ENCODE data around the gene PRKCA.

PRKCA gene

DNA sequence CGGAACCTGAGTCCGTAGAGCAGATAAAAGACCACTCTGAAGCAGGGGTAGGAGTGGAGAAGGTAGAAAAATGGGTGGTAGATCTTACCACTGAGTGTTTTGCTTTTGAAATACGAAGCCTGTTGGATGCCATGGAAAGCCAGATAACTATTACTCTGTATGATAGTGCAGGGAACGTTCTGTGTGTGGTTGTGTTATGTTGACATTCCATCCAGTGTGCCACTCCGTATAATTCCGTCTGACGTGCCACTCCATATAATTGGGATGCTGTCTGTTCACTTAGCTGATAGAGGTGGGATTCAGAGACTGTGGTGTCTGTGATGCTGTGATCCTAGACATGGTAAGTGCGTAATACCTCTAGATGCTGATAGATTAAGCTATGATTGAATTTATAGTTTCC lies 269.3 kb downstream of the PRKCA start:
- Histone ChIP-seq H3K9me2 (replicated peaks; ENCODE audit: low read depth, low read length) (no peaks in the 10 kb centered on the region), H4K20me1 (ENCODE audit: insufficient read depth, low read length, poor library complexity, severe bottlenecking) (no peaks in the 10 kb centered on the region), H2AFZ (ENCODE audit: low read length) (no peak overlapping the region), H3K4me2 (ENCODE audit: low read depth, low read length, poor library complexity, severe bottlenecking) (no peak overlapping the region), H3F3A (ENCODE audit: low read depth) (no peaks in the 10 kb centered on the region), H3K36me3 (ENCODE audit: insufficient read depth, low read length) (no peaks in the 10 kb centered on the region), H3K27me3 (ENCODE audit: insufficient read depth, low read length, poor library complexity, severe bottlenecking) (no peaks in the 10 kb centered on the region), H3K4me1 (ENCODE audit: insufficient read depth, low read length, poor library complexity, severe bottlenecking) (no peaks in the 10 kb centered on the region), H3K79me2 (ENCODE audit: insufficient read depth, low read length) (no peaks in the 10 kb centered on the region), H3K4me3 (ENCODE audit: low read length, poor library complexity, severe bottlenecking) (no peak overlapping the region), H3K9ac (ENCODE audit: low read depth, low read length, poor library complexity, severe bottlenecking) (no peak overlapping the region), H3K9me3 (ENCODE audit: insufficient read depth, low read depth, low read length) (no peaks in the 10 kb centered on the region)
- TF ChIP-seq, protein P1, sequence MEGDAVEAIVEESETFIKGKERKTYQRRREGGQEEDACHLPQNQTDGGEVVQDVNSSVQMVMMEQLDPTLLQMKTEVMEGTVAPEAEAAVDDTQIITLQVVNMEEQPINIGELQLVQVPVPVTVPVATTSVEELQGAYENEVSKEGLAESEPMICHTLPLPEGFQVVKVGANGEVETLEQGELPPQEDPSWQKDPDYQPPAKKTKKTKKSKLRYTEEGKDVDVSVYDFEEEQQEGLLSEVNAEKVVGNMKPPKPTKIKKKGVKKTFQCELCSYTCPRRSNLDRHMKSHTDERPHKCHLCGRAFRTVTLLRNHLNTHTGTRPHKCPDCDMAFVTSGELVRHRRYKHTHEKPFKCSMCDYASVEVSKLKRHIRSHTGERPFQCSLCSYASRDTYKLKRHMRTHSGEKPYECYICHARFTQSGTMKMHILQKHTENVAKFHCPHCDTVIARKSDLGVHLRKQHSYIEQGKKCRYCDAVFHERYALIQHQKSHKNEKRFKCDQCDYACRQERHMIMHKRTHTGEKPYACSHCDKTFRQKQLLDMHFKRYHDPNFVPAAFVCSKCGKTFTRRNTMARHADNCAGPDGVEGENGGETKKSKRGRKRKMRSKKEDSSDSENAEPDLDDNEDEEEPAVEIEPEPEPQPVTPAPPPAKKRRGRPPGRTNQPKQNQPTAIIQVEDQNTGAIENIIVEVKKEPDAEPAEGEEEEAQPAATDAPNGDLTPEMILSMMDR (conservative IDR thresholded peaks at IDR 0.05; ENCODE audit: low read length): no peak
- TF ChIP-seq EZH2phosphoT487 (IDR thresholded peaks at IDR 0.05; ENCODE audit: borderline replicate concordance): no peak

DNA sequence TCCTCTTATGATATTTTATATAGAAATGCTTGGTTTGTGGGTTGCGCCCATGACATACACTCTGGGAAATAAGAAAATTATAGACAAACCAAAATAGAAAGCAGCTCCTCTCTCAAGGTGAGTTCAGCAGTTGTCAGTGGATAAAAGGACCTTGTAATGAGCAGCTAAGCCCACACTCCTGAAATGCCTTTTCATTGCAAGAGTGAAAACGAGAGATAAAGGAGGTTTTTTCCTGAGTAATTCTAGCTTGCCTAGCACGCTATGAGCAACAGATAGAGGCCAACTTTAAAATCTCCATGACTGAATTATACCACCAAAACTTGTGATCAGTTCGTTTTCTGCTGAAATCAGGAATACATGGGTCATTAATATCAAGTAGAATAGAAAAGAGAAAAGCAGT lies 270.7 kb downstream of the PRKCA start:
- TF ChIP-seq, protein P1 (conservative IDR thresholded peaks at IDR 0.05; ENCODE audit: low read length): no peak
- no peak for TF ChIP-seq EZH2phosphoT487 (IDR thresholded peaks at IDR 0.05; ENCODE audit: borderline replicate concordance)
- Histone ChIP-seq H3K9me3 (ENCODE audit: insufficient read depth, low read depth, low read length) (no peaks in the 10 kb centered on the region), H3K4me1 (ENCODE audit: insufficient read depth, low read length, poor library complexity, severe bottlenecking) (no peaks in the 10 kb centered on the region), H3K27me3 (ENCODE audit: insufficient read depth, low read length, poor library complexity, severe bottlenecking) (no peaks in the 10 kb centered on the region), H2AFZ (ENCODE audit: low read length) (no peak overlapping the region), H3K4me3 (ENCODE audit: low read length, poor library complexity, severe bottlenecking) (no peak overlapping the region), H3K4me2 (ENCODE audit: low read depth, low read length, poor library complexity, severe bottlenecking) (no peak overlapping the region), H3F3A (ENCODE audit: low read depth) (no peaks in the 10 kb centered on the region), H3K36me3 (ENCODE audit: insufficient read depth, low read length) (no peaks in the 10 kb centered on the region), H4K20me1 (ENCODE audit: insufficient read depth, low read length, poor library complexity, severe bottlenecking) (no peaks in the 10 kb centered on the region), H3K9ac (ENCODE audit: low read depth, low read length, poor library complexity, severe bottlenecking) (no peak overlapping the region), H3K9me2 (replicated peaks; ENCODE audit: low read depth, low read length) (no peaks in the 10 kb centered on the region), H3K79me2 (ENCODE audit: insufficient read depth, low read length) (no peaks in the 10 kb centered on the region)

DNA sequence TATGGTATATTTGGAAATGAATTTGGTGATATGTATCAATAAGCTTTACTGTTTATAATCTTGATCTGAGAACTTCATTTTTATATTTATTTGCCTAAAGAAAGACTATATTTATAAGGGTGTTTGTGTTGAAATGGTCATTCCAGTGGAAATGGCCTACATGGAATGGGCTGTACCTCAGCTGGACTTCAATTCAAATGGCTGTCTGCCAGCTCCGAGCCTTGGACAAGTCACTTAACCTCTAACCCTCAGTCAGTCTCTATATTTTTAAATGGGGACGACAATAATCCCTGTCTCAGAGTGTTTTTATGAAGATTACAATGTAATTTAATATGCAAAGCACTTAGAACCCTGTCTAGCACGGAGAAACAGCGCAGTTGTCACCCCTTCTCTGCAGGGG lies 271.7 kb downstream of the PRKCA start:
- H3K79me2 ChIP-seq (ENCODE audit: insufficient read depth, low read length): no peaks in the 10 kb centered on the region
- TF ChIP-seq, protein P1 (conservative IDR thresholded peaks at IDR 0.05; ENCODE audit: low read length): no peak
- no peak for TF ChIP-seq EZH2phosphoT487 (IDR thresholded peaks at IDR 0.05; ENCODE audit: borderline replicate concordance)
- no peaks in the 10 kb centered on the region for H3K27me3 ChIP-seq (ENCODE audit: insufficient read depth, low read length, poor library complexity, severe bottlenecking)
- no peak overlapping the region for H3K4me3 ChIP-seq (ENCODE audit: low read length, poor library complexity, severe bottlenecking)
- no peak overlapping the region for H2AFZ ChIP-seq (ENCODE audit: low read length)
- H3K4me1 ChIP-seq (ENCODE audit: insufficient read depth, low read length, poor library complexity, severe bottlenecking): no peaks in the 10 kb centered on the region
- H3K9me2 ChIP-seq (replicated peaks; ENCODE audit: low read depth, low read length): no peaks in the 10 kb centered on the region
- no peaks in the 10 kb centered on the region for H3F3A ChIP-seq (ENCODE audit: low read depth)
- no peaks in the 10 kb centered on the region for H3K36me3 ChIP-seq (ENCODE audit: insufficient read depth, low read length)
- H4K20me1 ChIP-seq (ENCODE audit: insufficient read depth, low read length, poor library complexity, severe bottlenecking): no peaks in the 10 kb centered on the region
- H3K9ac ChIP-seq (ENCODE audit: low read depth, low read length, poor library complexity, severe bottlenecking): no peak overlapping the region
- no peaks in the 10 kb centered on the region for H3K9me3 ChIP-seq (ENCODE audit: insufficient read depth, low read depth, low read length)
- no peak overlapping the region for H3K4me2 ChIP-seq (ENCODE audit: low read depth, low read length, poor library complexity, severe bottlenecking)
